HepG2 (cell line): ENCODE results near the gene EIF4G3. TPM values are rescaled to one million over a fixed set of nuclear protein-coding genes. Genes with fewer than 3 reads are reported as not detected.

ENCODE experiments used
- CREB1 ChIP-seq, 2 experiments: fragments of 450-650 bp in 1 of 2; IDR thresholded peaks; 2 replicates each; pipeline ENCODE4 v1.6.1; 2016 to 2017; ENCODE audit warnings: control low read depth in 1 of 2, mild to moderate bottlenecking in 1 of 2, missing compliant biosample characterization in 1 of 2, missing genetic modification characterization in 1 of 2
- HDAC1 ChIP-seq: sonication (generic); formaldehyde crosslinking; IDR thresholded peaks from 2 replicates; pipeline ENCODE4 v1.5.1; 2020; ENCODE audit warnings: mild to moderate bottlenecking, missing genetic modification reagents
- HNF1B ChIP-seq: sonication (generic); formaldehyde crosslinking; IDR thresholded peaks from 2 replicates; pipeline ENCODE4 v1.5.1; 2020; ENCODE audit warnings: mild to moderate bottlenecking, moderate library complexity, missing genetic modification reagents
- MBD4 ChIP-seq: IDR thresholded peaks from 2 replicates; pipeline ENCODE4 v1.6.1; 2012; ENCODE audit warnings: low read length, inconsistent platforms, borderline replicate concordance
- MXD4 ChIP-seq: IDR thresholded peaks from 2 replicates; pipeline ENCODE4 v1.6.1; 2016; ENCODE audit warnings: mild to moderate bottlenecking, missing biosample characterization, missing genetic modification reagents
- POGZ ChIP-seq: sonication (generic); formaldehyde crosslinking; IDR thresholded peaks from 2 replicates; pipeline ENCODE4 v1.4.0; 2020; ENCODE audit warnings: mild to moderate bottlenecking, missing genetic modification reagents
- SAP130 ChIP-seq: IDR thresholded peaks from 2 replicates; pipeline ENCODE4 v1.6.1; 2016; ENCODE audit warnings: low read depth
- SETDB1 ChIP-seq: sonication (generic); formaldehyde crosslinking; IDR thresholded peaks from 2 replicates; pipeline ENCODE4 v1.5.1; 2020; ENCODE audit warnings: missing genetic modification reagents, mild to moderate bottlenecking, borderline replicate concordance
- ZC3H4 ChIP-seq: sonication (generic); formaldehyde crosslinking; IDR thresholded peaks from 2 replicates; pipeline ENCODE4 v1.4.0; 2020; ENCODE audit warnings: missing genetic modification reagents, borderline replicate concordance
- ZHX2 ChIP-seq, 2 experiments: sonication (generic) in 1 of 2; formaldehyde crosslinking in 1 of 2; IDR thresholded peaks; 2 replicates each; pipeline versions ENCODE4 v1.6.1 to v1.9.0; 2014 to 2022; ENCODE audit warnings: antibody characterized with exemption in 1 of 2, borderline replicate concordance in 1 of 2, inconsistent platforms in 1 of 2, low read depth in 1 of 2, missing genetic modification reagents in 1 of 2
- ZMYM2 ChIP-seq: sonication (generic); formaldehyde crosslinking; IDR thresholded peaks from 2 replicates; pipeline ENCODE4 v1.8.0; 2022; ENCODE audit warnings: mild to moderate bottlenecking, missing genetic modification reagents
- ZMYM4 ChIP-seq: sonication (generic); formaldehyde crosslinking; IDR thresholded peaks from 2 replicates; pipeline ENCODE4 v1.8.1; 2023; ENCODE audit warnings: mild to moderate bottlenecking, missing genetic modification reagents
- ZNF460 ChIP-seq: sonication (generic); formaldehyde crosslinking; IDR thresholded peaks from 2 replicates; pipeline ENCODE4 v1.5.1; 2020; ENCODE audit warnings: missing genetic modification reagents, mild to moderate bottlenecking, borderline replicate concordance
- ZNF709 ChIP-seq: sonication (generic); formaldehyde crosslinking; IDR thresholded peaks from 2 replicates; pipeline ENCODE4 v1.5.0; 2020; ENCODE audit warnings: mild to moderate bottlenecking, missing genetic modification reagents
- ZNF770 ChIP-seq: sonication (generic); formaldehyde crosslinking; IDR thresholded peaks from 2 replicates; pipeline ENCODE4 v1.5.0; 2020; ENCODE audit warnings: mild to moderate bottlenecking, missing genetic modification reagents
- polyA plus RNA-seq, 8 experiments: library from polyadenylated mRNA; depleted of rRNA in 3 of 8; stranded (reverse) in 7 of 8; unstranded in 1 of 8; fragments of >200 nt; fragmentation: Illumina TruSeq in 4 of 8; extraction: Trizol in 4 of 8; gene quantifications; 2 replicates each; pipeline versions ENCODE4 v1.2.1 to v1.2.3, GENCODE V29; 2011 to 2016; ENCODE audit warnings: low read depth in 4 of 8, missing spikeins in 1 of 8, mixed read lengths in 1 of 8; ENCODE audit not compliant: insufficient read depth in 1 of 8
- total RNA-seq, 5 experiments: library from RNA; depleted of rRNA; stranded (reverse); fragments of >200 nt; fragmentation: Illumina TruSeq; extraction: Trizol; gene quantifications; 2 replicates each; pipeline ENCODE4 v1.2.3, GENCODE V29; 2016; ENCODE audit warnings: low read depth in 1 of 5

EIF4G3 gene
- total and polyA plus RNA-seq, 2 of the 13 experiments (the other 11 are each of a cell fraction or from before 2014, with no cell fraction given) = 22.2 to 27.6 TPM

- no peak for TF ChIP-seq ZHX2 (IDR thresholded peaks at IDR 0.05; ENCODE audit: low read depth)
- no peak for TF ChIP-seq ZHX2 (CRISPR knock-in tag; IDR thresholded peaks at IDR 0.05; ENCODE audit: borderline replicate concordance)
- 0 out of 2 replicates have a peak, but pooled peaks have one; percentile 44 for TF ChIP-seq MBD4
- peak; percentile 46; the same call in 1 of the 2 replicates for TF ChIP-seq ZNF709 (CRISPR knock-in tag)
- 0 out of 2 replicates have a peak, but pooled peaks have one; percentile 38 for TF ChIP-seq HNF1B (CRISPR knock-in tag)
- TF ChIP-seq CREB1 (IDR thresholded peaks at IDR 0.05) = no peak
- TF ChIP-seq CREB1 (CRISPR knock-in tag; IDR thresholded peaks at IDR 0.05) = peak; percentile 51; the same call in 1 of the 2 replicates
- peak; percentile 29; the same call in 1 of the 2 replicates for TF ChIP-seq SAP130 (CRISPR knock-in tag)
- TF ChIP-seq ZNF460 (CRISPR knock-in tag) = peak; percentile 89
- peak; percentile 44; the same call in 1 of the 2 replicates for TF ChIP-seq ZC3H4 (CRISPR knock-in tag)
- TF ChIP-seq POGZ (CRISPR knock-in tag) = peak; percentile 27; the same call in 1 of the 2 replicates
- no peak for TF ChIP-seq MXD4 (CRISPR knock-in tag)
- peak; percentile 95 for TF ChIP-seq ZMYM2
- 0 out of 2 replicates have a peak, but pooled peaks have one; percentile 8 for TF ChIP-seq HDAC1 (CRISPR knock-in tag)
- no peak for TF ChIP-seq SETDB1 (CRISPR knock-in tag)
- peak; percentile 97 for TF ChIP-seq ZNF770 (CRISPR knock-in tag)
- 0 out of 2 replicates have a peak, but pooled peaks have one; percentile 8 for TF ChIP-seq ZMYM4 (CRISPR knock-in tag)
Measured at GRCh38 chr1:20787840-20788795, 388.6 kb downstream of the EIF4G3 start (continued).
